Stomach (tissue), 9 donors: Measurements from ENCODE around the gene IFRD2. TPM values are rescaled to one million over a fixed set of nuclear protein-coding genes. Genes with fewer than 3 reads are reported as not detected.

Experiments
- DNase-seq, 2 donors: peaks; one replicate each; pipeline versions ENCODE4 v3.0.0 to v3.0.0-alpha.2; 2013 to 2019
- H3K27ac ChIP-seq, 5 donors: fragments of 200-600 bp in 4 of 5; sonication (generic) in 4 of 5; one replicate each; pipeline ENCODE4 v1.5.1; 2013 to 2019; ENCODE audit warnings: mild to moderate bottlenecking in 1 of 5, moderate library complexity in 1 of 5
- H3K27me3 ChIP-seq, 3 donors: fragments of 200-600 bp; sonication (generic); one replicate each; pipeline ENCODE4 v1.5.1; 2017 to 2019; ENCODE audit warnings: mixed run types in 1 of 3
- H3K36me3 ChIP-seq, 4 donors: fragments of 200-600 bp; sonication (generic); 1 replicate in 3 of 4; 2 replicates in 1 of 4; pipeline ENCODE4 v1.5.1; 2016 to 2019
- H3K4me1 ChIP-seq, 4 donors: fragments of 200-600 bp; sonication (generic); one replicate each; pipeline ENCODE4 v1.5.1; 2016 to 2019
- H3K4me3 ChIP-seq, 4 donors: fragments of 200-600 bp; sonication (generic) in 3 of 4; one replicate each; pipeline ENCODE4 v1.5.1; 2016 to 2019; ENCODE audit warnings: mild to moderate bottlenecking in 1 of 4
- H3K9me3 ChIP-seq, 4 donors: fragments of 200-600 bp; sonication (generic); one replicate each; pipeline ENCODE4 v1.5.1; 2016 to 2019
- CTCF ChIP-seq, 7 experiments: fragments of 450-650 bp in 4 of 7; fragments of 200-600 bp in 3 of 7; sonication (generic) in 3 of 7; IDR thresholded peaks; one replicate each; pipeline ENCODE4 v1.5.1; 2016 to 2019; ENCODE audit warnings: antibody characterized with exemption in 7 of 7, control low read depth in 2 of 7, mild to moderate bottlenecking in 1 of 7
- EP300 ChIP-seq: sonication (generic); formaldehyde crosslinking; IDR thresholded peaks from one replicate; pipeline ENCODE4 v1.6.1; 2017; ENCODE audit warnings: antibody characterized with exemption
- POLR2A ChIP-seq, 4 donors: fragments of 450-650 bp; IDR thresholded peaks; one replicate each; pipeline ENCODE4 v1.6.1; 2016; ENCODE audit warnings: antibody characterized with exemption in 4 of 4, control low read depth in 2 of 4, mild to moderate bottlenecking in 1 of 4, moderate library complexity in 1 of 4
- POLR2AphosphoS5 ChIP-seq, 3 donors: sonication (generic); formaldehyde crosslinking; IDR thresholded peaks; one replicate each; pipeline ENCODE4 v1.6.1; 2016; ENCODE audit warnings: antibody characterized with exemption in 3 of 3
- WGBS, 5 donors: extraction: QIAGEN DNeasy Blood & Tissue Kit in 3 of 5; methylation state at CpG; one replicate each; pipeline versions ENCODE4 v1.1.5 to v1.1.7; 2013 to 2018; 5-methylcytosine and 5-hydroxymethylcytosine counted together
- intact Hi-C: fragments of 100-400 bp; cut with DNase I; formaldehyde crosslinking; loops from one replicate; pipeline ENCODE4 v1.15.1; 2023; ENCODE audit warnings: low total_unique reads
- polyA plus RNA-seq, 3 donors: library from polyadenylated mRNA; stranded (reverse); fragments of 200-250 nt; gene quantifications; one replicate each; pipeline ENCODE4 v1.2.3, GENCODE V29; 2013
- total RNA-seq, 5 donors: library from RNA; depleted of rRNA; stranded (reverse); fragments of >200 nt; gene quantifications; one replicate each; pipeline versions ENCODE4 v1.1.0 to v1.2.3, GENCODE V29; 2014 to 2016
- donor health status: healthy with polysubstance abuse.
- donor health status: Bipolar disorder and iron deficiency.
- donor health status: healthy.

IFRD2 gene
- total and polyA plus RNA-seq, 8 donors, result 69.9 to 254 (median 113) TPM

- H3K4me1 ChIP-seq, result peaks cover 18 to 72% (median 34%) of the 10 kb centered on the region in 4 donors
- no peaks in the 10 kb centered on the region for H3K27me3 ChIP-seq
- H3K4me3 ChIP-seq, result no peak overlapping the region
- 84 to 90% (median 88%) methylated on average over 16 to 17 of the region's 17 CpGs for WGBS, 5 donors
- intact Hi-C loops, result no loop called here
- H3K36me3 ChIP-seq, result peaks cover 46 to 60% (median 57%) of the 10 kb centered on the region in 4 donors
- peak in 1 of 2 donors; percentile 71 for DNase-seq
- TF ChIP-seq EP300 (no peak), POLR2A (IDR thresholded peaks at IDR 0.05) (no peak), CTCF (IDR thresholded peaks at IDR 0.05) (no peak), POLR2AphosphoS5 (IDR thresholded peaks at IDR 0.05) (no peak)
- H3K9me3 ChIP-seq, result no peaks in the 10 kb centered on the region
- peak overlapping the region in 3 of 5 donors; percentile 96 to 99 (median 98) for H3K27ac ChIP-seq
Measured at GRCh38 chr3:50258029-50258680, 34.1 kb downstream of the IFRD2 start.

GRCh38 chr3:50256978-50257890 lies 35.0 kb downstream of the IFRD2 start:
- Histone ChIP-seq H3K36me3 (peaks cover 55 to 69% (median 66%) of the 10 kb centered on the region in 4 donors), H3K27me3 (no peaks in the 10 kb centered on the region), H3K27ac (peak overlapping the region in 3 of 5 donors; percentile 96 to 99 (median 98)), H3K9me3 (no peaks in the 10 kb centered on the region), H3K4me3 (no peak overlapping the region), H3K4me1 (peaks cover 18 to 75% (median 37%) of the 10 kb centered on the region in 4 donors)
- 85 to 93% (median 91%) methylated on average over 19 to 20 of the region's 20 CpGs for WGBS, 5 donors
- intact Hi-C loops, result no loop called here
- TF ChIP-seq CTCF (IDR thresholded peaks at IDR 0.05), result peak in 4 of 7 experiments; percentile 17 to 46 (median 34)
- no peak for TF ChIP-seq EP300
- DNase-seq, result peak; percentile 66 to 69

- no peak for TF ChIP-seq EP300
- TF ChIP-seq POLR2A (IDR thresholded peaks at IDR 0.05), result no peak
- no peak for TF ChIP-seq CTCF (IDR thresholded peaks at IDR 0.05)
- no peak for TF ChIP-seq POLR2AphosphoS5 (IDR thresholded peaks at IDR 0.05)
- no peaks in the 10 kb centered on the region for H3K27me3 ChIP-seq
- intact Hi-C loops, result no loop called here
- WGBS, 5 donors, result 80 to 100% (median 90%) methylated on average over 1 to 9 of the region's 9 CpGs
- H3K4me3 ChIP-seq, result no peak overlapping the region
- H3K9me3 ChIP-seq, result no peaks in the 10 kb centered on the region
- H3K36me3 ChIP-seq, result peaks cover 61 to 84% (median 74%) of the 10 kb centered on the region in 4 donors
- peaks cover 15 to 80% (median 40%) of the 10 kb centered on the region in 4 donors for H3K4me1 ChIP-seq
- peak overlapping the region; percentile 36 to 98 (median 71) for H3K27ac ChIP-seq
- DNase-seq, result no peak
Measured at GRCh38 chr3:50255251-50255615, 37.0 kb downstream of the IFRD2 start.

- peak; percentile 64 to 70 for DNase-seq
- WGBS, 5 donors, result 71 to 86% (median 77%) methylated on average over 7 to 8 of the region's 8 CpGs
- Histone ChIP-seq H3K4me3 (no peak overlapping the region), H3K9me3 (no peaks in the 10 kb centered on the region), H3K36me3 (peaks cover 61 to 84% (median 74%) of the 10 kb centered on the region in 4 donors), H3K27ac (peak overlapping the region; percentile 36 to 98 (median 71)), H3K27me3 (no peaks in the 10 kb centered on the region), H3K4me1 (peaks cover 18 to 82% (median 42%) of the 10 kb centered on the region in 4 donors)
- intact Hi-C loops, result no loop called here
- peak in 2 of 3 donors; percentile 3 to 33 for TF ChIP-seq POLR2AphosphoS5 (IDR thresholded peaks at IDR 0.05)
- TF ChIP-seq EP300, result no peak
- TF ChIP-seq CTCF (IDR thresholded peaks at IDR 0.05), result no peak
Measured at GRCh38 chr3:50254577-50255250, 37.5 kb downstream of the IFRD2 start.
